ENCODE results near the gene MYO18A. TPM values are rescaled to one million over a fixed set of nuclear protein-coding genes. Genes with fewer than 3 reads are reported as not detected.

MYO18A gene
- total and polyA plus RNA-seq, 2 of the 4 experiments (the other 2 are of a cell fraction): 22.4 to 39.1 TPM

DNA sequence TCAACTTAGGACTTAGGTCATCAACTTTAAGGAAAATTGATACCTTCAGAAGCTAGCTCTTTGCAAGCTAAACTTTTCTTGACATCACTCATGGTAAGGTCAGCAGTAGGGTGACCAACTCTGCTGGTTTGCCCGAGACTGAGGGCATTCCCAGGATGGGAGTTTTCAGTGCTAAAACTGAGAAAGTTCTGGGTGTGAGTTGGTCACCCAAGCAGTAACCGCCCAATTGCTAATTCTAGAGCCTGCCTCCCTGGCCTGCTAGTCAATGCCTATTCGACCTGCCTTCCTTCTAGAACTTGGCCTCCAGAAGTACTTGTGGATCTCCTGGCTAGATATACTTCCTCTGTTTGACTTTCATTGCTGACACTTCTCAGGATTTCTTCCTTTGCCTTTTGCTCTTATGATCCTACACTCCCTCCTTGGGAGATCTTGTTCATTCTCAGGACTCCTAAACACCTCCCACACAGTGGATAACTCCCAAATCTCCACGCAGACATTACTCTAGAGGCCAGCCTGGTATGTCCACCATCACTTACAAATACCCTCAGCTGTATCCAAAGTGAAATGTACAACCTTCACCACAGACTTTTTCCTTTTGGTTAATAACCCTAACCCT, 10.5 kb upstream of the MYO18A start:
- POLR2A ChIA-PET (ENCODE audit: unreplicated experiment): no interaction called here
- Histone ChIP-seq H2BK120ac (ENCODE audit: low read depth, low read length) (no peak overlapping the region), H4K20me1 (ENCODE audit: insufficient read depth, low read length) (no peaks in the 10 kb centered on the region), H2AK5ac (ENCODE audit: low read depth, low read length) (no peak overlapping the region), H3K4me3 (ENCODE audit: insufficient read depth, low read depth, low read length) (no peak overlapping the region), H3K27me3 (ENCODE audit: control insufficient read depth, insufficient read depth, low read length) (peaks cover 11% of the 10 kb centered on the region), H4K8ac (ENCODE audit: low read depth in 2 of 2, low read length in 2 of 2) (no peak overlapping the region), H2AFZ (replicated peaks; ENCODE audit: low read length, poor library complexity) (no peak overlapping the region), H3K9ac (ENCODE audit: low read depth, low read length) (no peak overlapping the region), H3K4ac (ENCODE audit: low read depth, low read length) (no peak overlapping the region), H3K56ac (ENCODE audit: extremely low read depth, insufficient read depth, low read length) (no peak overlapping the region), H3K79me1 (ENCODE audit: low read depth in 1 of 2, low read length in 2 of 2) (no peaks in the 10 kb centered on the region), H2BK20ac (ENCODE audit: low read depth, low read length) (no peak overlapping the region), H3K23ac (ENCODE audit: low read depth, low read length) (no peak overlapping the region), H3K4me2 (ENCODE audit: low read depth, low read length) (no peak overlapping the region), H4K5ac (ENCODE audit: low read depth, low read length) (no peak overlapping the region), H3K27ac (ENCODE audit: insufficient read depth, low read length) (no peak overlapping the region), H3K9me1 (ENCODE audit: insufficient read depth, low read length) (no peaks in the 10 kb centered on the region), H2BK5ac (ENCODE audit: low read depth, low read length, poor library complexity, severe bottlenecking) (no peak overlapping the region), H2BK15ac (ENCODE audit: low read depth, low read length) (no peak overlapping the region), H4K91ac (ENCODE audit: insufficient read depth, low read depth, low read length) (no peak overlapping the region), H3K14ac (replicated peaks; ENCODE audit: low read depth, low read length) (no peak overlapping the region), H3K4me1 (ENCODE audit: control insufficient read depth, insufficient read depth, low read length) (peaks cover 2% of the 10 kb centered on the region; the same call in 1 of the 2 replicates), H2AK9ac (replicated peaks; ENCODE audit: low read depth, low read length, poor library complexity) (no peak overlapping the region), H3K18ac (ENCODE audit: low read depth, low read length) (no peak overlapping the region), H3K36me3 (ENCODE audit: control insufficient read depth, insufficient read depth, low read length) (no peaks in the 10 kb centered on the region), H3K9me3 (ENCODE audit: control insufficient read depth, insufficient read depth, low read length) (no peaks in the 10 kb centered on the region)
- no peak for DNase-seq
- CTCF ChIA-PET: interaction anchor here (1.3 kb wide), 1 partner anchor 11 kb away, joined by 4 read pairs; the partner anchor contains the start of gene MYO18A
- no peak for TF ChIP-seq MAFK (IDR thresholded peaks at IDR 0.05; ENCODE audit: low read depth, low read length)
- no peak for TF ChIP-seq MAZ (IDR thresholded peaks at IDR 0.05; ENCODE audit: borderline replicate concordance, low read depth, low read length)
- no peak for TF ChIP-seq POLR2A (IDR thresholded peaks at IDR 0.05; ENCODE audit: low read depth, low read length)
- TF ChIP-seq RCOR1 (IDR thresholded peaks at IDR 0.05; ENCODE audit: insufficient replicate concordance, low read length): no peak
- TF ChIP-seq, protein P1, sequence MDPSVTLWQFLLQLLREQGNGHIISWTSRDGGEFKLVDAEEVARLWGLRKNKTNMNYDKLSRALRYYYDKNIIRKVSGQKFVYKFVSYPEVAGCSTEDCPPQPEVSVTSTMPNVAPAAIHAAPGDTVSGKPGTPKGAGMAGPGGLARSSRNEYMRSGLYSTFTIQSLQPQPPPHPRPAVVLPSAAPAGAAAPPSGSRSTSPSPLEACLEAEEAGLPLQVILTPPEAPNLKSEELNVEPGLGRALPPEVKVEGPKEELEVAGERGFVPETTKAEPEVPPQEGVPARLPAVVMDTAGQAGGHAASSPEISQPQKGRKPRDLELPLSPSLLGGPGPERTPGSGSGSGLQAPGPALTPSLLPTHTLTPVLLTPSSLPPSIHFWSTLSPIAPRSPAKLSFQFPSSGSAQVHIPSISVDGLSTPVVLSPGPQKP (IDR thresholded peaks at IDR 0.05; ENCODE audit: borderline replicate concordance, low read depth, low read length): no peak
- TF ChIP-seq, protein P2, sequence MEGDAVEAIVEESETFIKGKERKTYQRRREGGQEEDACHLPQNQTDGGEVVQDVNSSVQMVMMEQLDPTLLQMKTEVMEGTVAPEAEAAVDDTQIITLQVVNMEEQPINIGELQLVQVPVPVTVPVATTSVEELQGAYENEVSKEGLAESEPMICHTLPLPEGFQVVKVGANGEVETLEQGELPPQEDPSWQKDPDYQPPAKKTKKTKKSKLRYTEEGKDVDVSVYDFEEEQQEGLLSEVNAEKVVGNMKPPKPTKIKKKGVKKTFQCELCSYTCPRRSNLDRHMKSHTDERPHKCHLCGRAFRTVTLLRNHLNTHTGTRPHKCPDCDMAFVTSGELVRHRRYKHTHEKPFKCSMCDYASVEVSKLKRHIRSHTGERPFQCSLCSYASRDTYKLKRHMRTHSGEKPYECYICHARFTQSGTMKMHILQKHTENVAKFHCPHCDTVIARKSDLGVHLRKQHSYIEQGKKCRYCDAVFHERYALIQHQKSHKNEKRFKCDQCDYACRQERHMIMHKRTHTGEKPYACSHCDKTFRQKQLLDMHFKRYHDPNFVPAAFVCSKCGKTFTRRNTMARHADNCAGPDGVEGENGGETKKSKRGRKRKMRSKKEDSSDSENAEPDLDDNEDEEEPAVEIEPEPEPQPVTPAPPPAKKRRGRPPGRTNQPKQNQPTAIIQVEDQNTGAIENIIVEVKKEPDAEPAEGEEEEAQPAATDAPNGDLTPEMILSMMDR (conservative IDR thresholded peaks at IDR 0.05; ENCODE audit: low read depth, low read length): no peak
- TF ChIP-seq NFE2L2 (IDR thresholded peaks at IDR 0.05; ENCODE audit: low read depth, low read length): no peak
- TF ChIP-seq MXI1 (IDR thresholded peaks at IDR 0.05; ENCODE audit: borderline replicate concordance, low read depth, low read length): no peak
- no peak for TF ChIP-seq RAD21 (IDR thresholded peaks at IDR 0.05; ENCODE audit: low read length)
- intact Hi-C loops (cut with micrococcal nuclease) (no loop called here), dilution Hi-C loops (cut with HindIII; ENCODE audit: low sequenced_read_pairs, unreplicated experiment) (no loop called here), in situ Hi-C loops (cut with MboI; ENCODE audit: low sequenced_read_pairs) (no loop called here)
- WGBS, 2 experiments (ENCODE audit: extremely low coverage in 2 of 2, insufficient read length in 1 of 2): 75% methylated on average over 2 of the region's 4 CpGs; no CpG with 5 or more reads in 1 of the 2 experiments
- no peak for ATAC-seq (ENCODE audit: low read depth)
- no TSS peak for BruUV-seq (replicated peaks)

All from IMR-90 (cell line).